Measurements from ENCODE around the gene SPRN.
"Not testable (repeated sequence)": the region's sequence is repeated elsewhere in the genome, so short reads cannot be mapped to it uniquely, and the experiment has no call there.

SPRN gene

DNA sequence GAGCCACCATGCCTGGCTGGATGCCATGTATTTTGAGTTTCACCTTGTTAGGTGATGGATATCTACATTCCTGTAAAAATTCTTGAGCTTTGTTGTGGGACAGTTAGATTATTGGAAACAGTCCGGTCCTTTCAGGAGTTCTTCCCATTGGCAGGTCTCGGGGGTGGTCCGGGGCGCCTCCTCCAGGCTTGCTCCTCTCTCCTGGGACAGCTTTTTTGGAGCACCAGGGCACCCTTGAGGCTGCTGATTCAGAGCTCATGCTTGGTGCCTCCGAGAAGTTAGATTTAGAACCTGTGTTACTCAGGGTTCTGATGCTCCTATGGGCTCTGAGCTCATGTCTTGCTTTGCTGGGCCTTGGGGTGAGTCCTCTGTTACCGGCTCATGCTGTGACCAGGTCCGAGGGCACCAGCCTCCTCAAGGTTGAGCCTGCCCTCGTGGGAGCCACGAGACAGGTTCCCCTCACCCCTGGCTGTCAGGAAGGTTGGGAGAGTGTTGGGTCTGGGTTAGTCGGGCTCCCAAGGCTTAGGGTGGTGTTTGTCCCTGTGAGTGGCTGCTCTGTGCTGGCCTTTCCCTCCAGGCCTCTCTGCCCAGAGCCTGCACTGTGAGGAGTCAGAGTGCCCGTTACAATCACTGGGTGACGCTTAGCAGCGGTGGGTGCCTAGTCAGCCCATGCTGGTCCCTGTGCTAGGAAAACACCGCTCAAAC is 6.0 kb downstream of the SPRN start:
- TF ChIP-seq, protein P1, sequence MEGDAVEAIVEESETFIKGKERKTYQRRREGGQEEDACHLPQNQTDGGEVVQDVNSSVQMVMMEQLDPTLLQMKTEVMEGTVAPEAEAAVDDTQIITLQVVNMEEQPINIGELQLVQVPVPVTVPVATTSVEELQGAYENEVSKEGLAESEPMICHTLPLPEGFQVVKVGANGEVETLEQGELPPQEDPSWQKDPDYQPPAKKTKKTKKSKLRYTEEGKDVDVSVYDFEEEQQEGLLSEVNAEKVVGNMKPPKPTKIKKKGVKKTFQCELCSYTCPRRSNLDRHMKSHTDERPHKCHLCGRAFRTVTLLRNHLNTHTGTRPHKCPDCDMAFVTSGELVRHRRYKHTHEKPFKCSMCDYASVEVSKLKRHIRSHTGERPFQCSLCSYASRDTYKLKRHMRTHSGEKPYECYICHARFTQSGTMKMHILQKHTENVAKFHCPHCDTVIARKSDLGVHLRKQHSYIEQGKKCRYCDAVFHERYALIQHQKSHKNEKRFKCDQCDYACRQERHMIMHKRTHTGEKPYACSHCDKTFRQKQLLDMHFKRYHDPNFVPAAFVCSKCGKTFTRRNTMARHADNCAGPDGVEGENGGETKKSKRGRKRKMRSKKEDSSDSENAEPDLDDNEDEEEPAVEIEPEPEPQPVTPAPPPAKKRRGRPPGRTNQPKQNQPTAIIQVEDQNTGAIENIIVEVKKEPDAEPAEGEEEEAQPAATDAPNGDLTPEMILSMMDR (IDR thresholded peaks at IDR 0.05; ENCODE audit: insufficient read depth, low read length, poor library complexity, severe bottlenecking): no peak
- no peak for TF ChIP-seq EZH2phosphoT487 (conservative IDR thresholded peaks at IDR 0.05; ENCODE audit: low read length)
- Histone ChIP-seq H2AFZ (ENCODE audit: low read depth, low read length, severe bottlenecking) (no peak overlapping the region), H4K20me1 (ENCODE audit: low read depth, low read length) (no peaks in the 10 kb centered on the region), H3K36me3 (ENCODE audit: low read length) (peaks cover 3% of the 10 kb centered on the region; the same call in 1 of the 2 replicates), H3K9me3 (ENCODE audit: insufficient read depth, low read length) (no peaks in the 10 kb centered on the region), H3K9me2 (replicated peaks; ENCODE audit: insufficient read depth, low read length) (no peaks in the 10 kb centered on the region), H3K4me2 (ENCODE audit: low read depth, low read length, poor library complexity, severe bottlenecking) (no peak overlapping the region), H3F3A (ENCODE audit: insufficient read depth) (no peaks in the 10 kb centered on the region), H3K4me3 (ENCODE audit: insufficient read depth, low read length, poor library complexity, severe bottlenecking) (no peak overlapping the region), H3K9ac (ENCODE audit: low read length) (no peak overlapping the region), H3K27ac (ENCODE audit: low read depth, low read length) (no peak overlapping the region), H3K79me2 (ENCODE audit: insufficient read depth, low read length) (no peaks in the 10 kb centered on the region), H3K27me3 (ENCODE audit: low read length) (no peaks in the 10 kb centered on the region)

DNA sequence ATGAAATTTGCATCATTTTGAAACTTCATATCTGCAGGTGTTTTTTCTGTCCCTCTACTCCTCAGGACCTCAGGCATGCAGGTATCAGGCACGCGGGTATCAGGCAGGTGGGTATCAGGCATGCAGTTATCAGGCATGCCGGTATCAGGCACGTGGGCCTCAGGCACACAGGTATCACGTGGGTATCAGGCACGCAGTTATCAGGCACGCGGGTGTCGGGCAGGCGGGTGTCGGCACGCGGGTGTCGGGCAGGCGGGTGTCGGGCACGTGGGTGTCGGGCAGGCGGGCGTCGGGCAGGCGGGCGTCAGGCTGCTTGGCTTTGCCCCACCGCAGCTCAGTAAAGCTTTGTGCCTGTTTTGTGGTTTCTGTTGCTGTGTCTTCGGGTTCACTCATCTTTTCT is 8.7 kb downstream of the SPRN start:
- H3K36me3 ChIP-seq (ENCODE audit: low read length): peaks cover 27% of the 10 kb centered on the region
- H3K4me3 ChIP-seq (ENCODE audit: insufficient read depth, low read length, poor library complexity, severe bottlenecking): no peak overlapping the region
- no peaks in the 10 kb centered on the region for H3F3A ChIP-seq (ENCODE audit: insufficient read depth)
- peaks cover 10% of the 10 kb centered on the region; the same call in 1 of the 2 replicates for H3K79me2 ChIP-seq (ENCODE audit: insufficient read depth, low read length)
- no peak overlapping the region for H2AFZ ChIP-seq (ENCODE audit: low read depth, low read length, severe bottlenecking)
- no peak overlapping the region for H3K27ac ChIP-seq (ENCODE audit: low read depth, low read length)
- TF ChIP-seq, protein P1 (IDR thresholded peaks at IDR 0.05; ENCODE audit: insufficient read depth, low read length, poor library complexity, severe bottlenecking): no peak
- no peak for TF ChIP-seq EZH2phosphoT487 (conservative IDR thresholded peaks at IDR 0.05; ENCODE audit: low read length)
- H3K27me3 ChIP-seq (ENCODE audit: low read length): no peaks in the 10 kb centered on the region
- H3K9me3 ChIP-seq (ENCODE audit: insufficient read depth, low read length): peaks cover 16% of the 10 kb centered on the region; the same call in 1 of the 2 replicates
- no peaks in the 10 kb centered on the region for H4K20me1 ChIP-seq (ENCODE audit: low read depth, low read length)
- H3K9me2 ChIP-seq (replicated peaks; ENCODE audit: insufficient read depth, low read length): no peaks in the 10 kb centered on the region
- H3K4me2 ChIP-seq (ENCODE audit: low read depth, low read length, poor library complexity, severe bottlenecking): no peak overlapping the region
- H3K9ac ChIP-seq (ENCODE audit: low read length): no peak overlapping the region

DNA sequence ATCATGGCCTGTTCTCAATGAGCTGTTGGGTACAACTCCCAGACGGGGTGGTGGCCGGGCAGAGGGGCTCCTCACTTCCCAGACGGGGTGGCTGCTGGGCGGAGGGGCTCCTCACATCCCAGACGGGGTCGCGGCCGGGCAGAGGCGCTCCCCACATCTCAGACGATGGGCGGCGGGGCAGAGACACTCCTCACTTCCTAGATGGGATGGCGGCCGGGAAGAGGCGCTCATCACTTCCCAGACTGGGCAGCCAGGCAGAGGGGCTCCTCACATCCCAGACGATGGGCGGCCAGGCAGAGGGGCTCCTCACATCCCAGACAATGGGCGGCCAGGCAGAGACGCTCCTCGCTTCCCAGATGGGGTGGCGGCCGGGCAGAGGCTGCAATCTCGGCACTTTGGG is 10.0 kb downstream of the SPRN start:
- H3F3A ChIP-seq (ENCODE audit: insufficient read depth); H3K9ac ChIP-seq (ENCODE audit: low read length); H3K27me3 ChIP-seq (ENCODE audit: low read length); H2AFZ ChIP-seq (ENCODE audit: low read depth, low read length, severe bottlenecking); H3K9me2 ChIP-seq (replicated peaks; ENCODE audit: insufficient read depth, low read length); H3K27ac ChIP-seq (ENCODE audit: low read depth, low read length); H3K4me2 ChIP-seq (ENCODE audit: low read depth, low read length, poor library complexity, severe bottlenecking); H3K4me3 ChIP-seq (ENCODE audit: insufficient read depth, low read length, poor library complexity, severe bottlenecking); H4K20me1 ChIP-seq (ENCODE audit: low read depth, low read length): not testable (repeated sequence)
- Histone ChIP-seq H3K9me3 (ENCODE audit: insufficient read depth, low read length) (peaks cover 16% of the 10 kb centered on the region; the same call in 1 of the 2 replicates), H3K36me3 (ENCODE audit: low read length) (peaks cover 40% of the 10 kb centered on the region), H3K79me2 (ENCODE audit: insufficient read depth, low read length) (peaks cover 23% of the 10 kb centered on the region; the same call in 1 of the 2 replicates)

DNA sequence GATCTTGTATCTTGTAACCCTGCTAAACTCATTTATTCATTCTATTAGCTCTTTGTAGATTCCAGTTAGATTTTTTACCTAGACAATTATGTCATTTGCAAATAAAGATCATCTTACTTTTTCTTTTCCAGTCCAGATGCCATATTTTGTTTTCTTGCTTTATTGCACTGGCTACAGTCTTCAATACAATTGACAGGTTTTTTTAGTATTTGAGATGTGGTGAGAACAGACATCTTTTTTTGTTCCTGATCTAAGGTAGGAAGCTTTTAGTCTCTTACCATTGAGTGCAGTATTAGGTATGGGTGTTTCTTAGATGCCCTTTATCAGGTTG is 12.1 kb downstream of the SPRN start:
- Histone ChIP-seq H4K20me1 (ENCODE audit: low read depth, low read length) (no peaks in the 10 kb centered on the region), H3K27me3 (ENCODE audit: low read length) (no peaks in the 10 kb centered on the region), H3K79me2 (ENCODE audit: insufficient read depth, low read length) (peaks cover 39% of the 10 kb centered on the region; the same call in 1 of the 2 replicates), H3F3A (ENCODE audit: insufficient read depth) (no peaks in the 10 kb centered on the region), H3K9me3 (ENCODE audit: insufficient read depth, low read length) (peaks cover 16% of the 10 kb centered on the region; the same call in 1 of the 2 replicates), H3K9me2 (replicated peaks; ENCODE audit: insufficient read depth, low read length) (no peaks in the 10 kb centered on the region), H3K4me2 (ENCODE audit: low read depth, low read length, poor library complexity, severe bottlenecking) (no peak overlapping the region), H3K36me3 (ENCODE audit: low read length) (peaks cover 51% of the 10 kb centered on the region), H2AFZ (ENCODE audit: low read depth, low read length, severe bottlenecking) (no peak overlapping the region), H3K9ac (ENCODE audit: low read length) (no peak overlapping the region), H3K4me3 (ENCODE audit: insufficient read depth, low read length, poor library complexity, severe bottlenecking) (no peak overlapping the region), H3K27ac (ENCODE audit: low read depth, low read length) (no peak overlapping the region)
- no peak for TF ChIP-seq EZH2phosphoT487 (conservative IDR thresholded peaks at IDR 0.05; ENCODE audit: low read length)
- TF ChIP-seq, protein P1 (IDR thresholded peaks at IDR 0.05; ENCODE audit: insufficient read depth, low read length, poor library complexity, severe bottlenecking): no peak

Measured in SU-DHL-6 (cell line).